ENCODE measurements around the gene AKT1S1. TPM values are rescaled to one million over a fixed set of nuclear protein-coding genes. Genes with fewer than 3 reads are reported as not detected.

The AKT1S1 gene
- total RNA-seq, 4 donors from 2014 or later = 15.4 to 30.6 (median 21.9) TPM

DNA sequence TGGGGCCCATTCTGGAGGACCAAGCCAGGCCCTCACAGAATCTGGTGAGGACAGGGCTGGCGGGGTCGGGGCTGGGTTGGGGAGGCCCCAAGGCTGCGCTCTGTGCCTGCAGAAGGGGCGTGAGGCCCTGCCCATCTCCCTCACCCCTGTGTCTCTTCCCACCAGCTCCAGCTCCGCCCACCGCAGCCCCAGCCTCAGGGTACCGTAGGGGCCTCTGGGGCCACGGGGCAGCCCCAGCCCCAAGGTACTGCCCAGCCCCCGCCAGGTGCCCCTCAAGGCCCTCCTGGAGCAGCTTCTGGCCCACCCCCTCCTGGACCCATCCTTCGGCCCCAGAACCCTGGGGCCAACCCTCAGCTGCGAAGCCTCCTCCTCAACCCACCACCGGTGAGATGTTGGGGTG is 41.6 kb downstream of the AKT1S1 start:
- intact Hi-C loops (cut with DNase I) = no loop called here
- Histone ChIP-seq H3K27me3 (no peaks in the 10 kb centered on the region), H3K27ac (replicated peaks in 1 of 4) (no peak overlapping the region), H3K4me3 (no peak overlapping the region), H3K4me1 (no peaks in the 10 kb centered on the region), H3K9me3 (no peaks in the 10 kb centered on the region), H3K36me3 (peaks cover 52 to 95% (median 93%) of the 10 kb centered on the region in 4 donors)
- no CpG with 5 or more reads among the region's 12 CpGs for WGBS
- DNase-seq (ENCODE audit: extremely low spot score) = no peak
- TF ChIP-seq POLR2A (IDR thresholded peaks at IDR 0.05; ENCODE audit: low read depth) = no peak
- TF ChIP-seq POLR2AphosphoS5 (IDR thresholded peaks at IDR 0.05) = no peak
- no peak for TF ChIP-seq EP300 (IDR thresholded peaks at IDR 0.05)
- TF ChIP-seq, protein P1, sequence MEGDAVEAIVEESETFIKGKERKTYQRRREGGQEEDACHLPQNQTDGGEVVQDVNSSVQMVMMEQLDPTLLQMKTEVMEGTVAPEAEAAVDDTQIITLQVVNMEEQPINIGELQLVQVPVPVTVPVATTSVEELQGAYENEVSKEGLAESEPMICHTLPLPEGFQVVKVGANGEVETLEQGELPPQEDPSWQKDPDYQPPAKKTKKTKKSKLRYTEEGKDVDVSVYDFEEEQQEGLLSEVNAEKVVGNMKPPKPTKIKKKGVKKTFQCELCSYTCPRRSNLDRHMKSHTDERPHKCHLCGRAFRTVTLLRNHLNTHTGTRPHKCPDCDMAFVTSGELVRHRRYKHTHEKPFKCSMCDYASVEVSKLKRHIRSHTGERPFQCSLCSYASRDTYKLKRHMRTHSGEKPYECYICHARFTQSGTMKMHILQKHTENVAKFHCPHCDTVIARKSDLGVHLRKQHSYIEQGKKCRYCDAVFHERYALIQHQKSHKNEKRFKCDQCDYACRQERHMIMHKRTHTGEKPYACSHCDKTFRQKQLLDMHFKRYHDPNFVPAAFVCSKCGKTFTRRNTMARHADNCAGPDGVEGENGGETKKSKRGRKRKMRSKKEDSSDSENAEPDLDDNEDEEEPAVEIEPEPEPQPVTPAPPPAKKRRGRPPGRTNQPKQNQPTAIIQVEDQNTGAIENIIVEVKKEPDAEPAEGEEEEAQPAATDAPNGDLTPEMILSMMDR (IDR thresholded peaks at IDR 0.05) = no peak

DNA sequence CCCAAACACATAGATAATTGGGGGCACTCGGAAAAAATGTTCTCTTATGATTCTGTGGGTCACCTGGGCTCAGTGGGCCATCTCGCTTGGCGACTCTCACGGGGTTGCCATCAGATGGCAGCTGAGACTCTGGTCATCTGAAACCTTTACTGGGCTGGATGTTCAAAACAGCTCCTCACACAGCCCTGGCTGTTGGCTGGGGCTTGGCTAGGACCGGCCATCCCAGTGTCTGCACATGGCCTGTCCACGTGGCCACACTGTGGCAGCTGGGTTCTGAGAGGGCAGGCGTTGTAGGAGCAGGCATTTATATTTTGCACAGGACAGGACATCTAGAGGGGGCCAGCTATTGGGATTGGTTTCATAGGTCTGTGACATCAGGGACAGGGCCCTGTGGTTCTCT is 43.6 kb downstream of the AKT1S1 start:
- Histone ChIP-seq H3K4me3 (no peak overlapping the region), H3K9me3 (no peaks in the 10 kb centered on the region), H3K27ac (replicated peaks in 1 of 4) (no peak overlapping the region), H3K27me3 (no peaks in the 10 kb centered on the region), H3K36me3 (peaks cover 52 to 100% (median 100%) of the 10 kb centered on the region in 4 donors), H3K4me1 (no peaks in the 10 kb centered on the region)
- intact Hi-C loops (cut with DNase I) = no loop called here
- TF ChIP-seq EP300 (IDR thresholded peaks at IDR 0.05) = no peak
- TF ChIP-seq, protein P1 (IDR thresholded peaks at IDR 0.05) = no peak
- TF ChIP-seq POLR2A (IDR thresholded peaks at IDR 0.05; ENCODE audit: low read depth) = no peak
- no peak for TF ChIP-seq POLR2AphosphoS5 (IDR thresholded peaks at IDR 0.05)
- 83% methylated on average over 7 of the region's 7 CpGs for WGBS
- DNase-seq (ENCODE audit: extremely low spot score) = no peak

DNA sequence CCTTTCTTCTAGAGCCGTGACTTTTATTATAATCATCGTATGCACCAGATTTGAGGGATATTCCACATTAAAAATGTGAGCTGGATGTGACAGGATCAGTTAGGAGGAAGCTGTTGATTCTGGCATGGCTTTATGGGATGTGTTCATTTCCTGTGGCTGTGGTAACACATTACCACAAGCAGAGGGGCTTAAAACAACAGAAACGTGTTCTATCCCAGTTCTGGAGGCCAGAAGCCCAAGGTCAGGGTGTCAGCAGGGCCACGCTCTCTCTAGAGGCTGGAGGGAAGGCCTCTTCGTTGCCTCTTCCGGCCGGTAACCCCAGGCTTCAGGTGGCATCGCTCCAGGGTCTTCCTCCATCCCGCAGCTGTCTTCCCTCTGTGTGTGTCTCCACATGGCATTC is 44.6 kb downstream of the AKT1S1 start:
- H3K9me3 ChIP-seq = no peaks in the 10 kb centered on the region
- peaks cover 52 to 100% (median 98%) of the 10 kb centered on the region in 4 donors for H3K36me3 ChIP-seq
- intact Hi-C loops (cut with DNase I) = no loop called here
- TF ChIP-seq POLR2A (IDR thresholded peaks at IDR 0.05; ENCODE audit: low read depth) (no peak), EP300 (IDR thresholded peaks at IDR 0.05) (no peak), POLR2AphosphoS5 (IDR thresholded peaks at IDR 0.05) (no peak)
- TF ChIP-seq, protein P1 (IDR thresholded peaks at IDR 0.05) = no peak
- H3K4me1 ChIP-seq = no peaks in the 10 kb centered on the region
- WGBS = 73% methylated on average over 9 of the region's 9 CpGs
- no peaks in the 10 kb centered on the region for H3K27me3 ChIP-seq
- H3K27ac ChIP-seq (replicated peaks in 1 of 4) = no peak overlapping the region
- DNase-seq (ENCODE audit: extremely low spot score) = no peak
- H3K4me3 ChIP-seq = no peak overlapping the region

DNA sequence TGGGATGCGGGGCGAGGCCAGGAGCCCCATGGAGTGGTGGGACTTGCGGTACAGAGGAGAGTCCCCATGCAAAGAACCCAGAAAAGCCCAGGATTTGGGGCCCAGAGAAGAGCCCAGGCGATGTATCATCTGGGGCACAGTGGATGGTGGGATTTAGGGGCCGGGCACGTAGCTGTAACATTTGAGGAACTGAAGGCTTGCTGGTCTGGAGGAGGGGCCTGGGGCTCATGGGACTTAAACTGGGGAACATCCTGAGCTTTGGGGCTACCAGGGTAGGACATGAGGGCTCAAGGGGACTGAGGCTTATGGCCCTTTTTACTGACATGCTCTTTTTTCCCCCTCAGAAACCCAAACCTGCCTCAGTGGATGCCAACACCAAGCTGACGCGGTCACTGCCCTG is 45.6 kb downstream of the AKT1S1 start:
- H3K4me3 ChIP-seq = no peak overlapping the region
- intact Hi-C loops (cut with DNase I) = no loop called here
- H3K4me1 ChIP-seq = no peaks in the 10 kb centered on the region
- H3K36me3 ChIP-seq = peaks cover 50 to 98% (median 98%) of the 10 kb centered on the region in 4 donors
- H3K27ac ChIP-seq (replicated peaks in 1 of 4) = no peak overlapping the region
- DNase-seq (ENCODE audit: extremely low spot score) = no peak
- H3K27me3 ChIP-seq = no peaks in the 10 kb centered on the region
- TF ChIP-seq POLR2A (IDR thresholded peaks at IDR 0.05; ENCODE audit: low read depth) = no peak
- no peak for TF ChIP-seq EP300 (IDR thresholded peaks at IDR 0.05)
- TF ChIP-seq, protein P1 (IDR thresholded peaks at IDR 0.05) = no peak
- no peak for TF ChIP-seq POLR2AphosphoS5 (IDR thresholded peaks at IDR 0.05)
- H3K9me3 ChIP-seq = no peaks in the 10 kb centered on the region
- 99% methylated on average over 8 of the region's 8 CpGs for WGBS

DNA sequence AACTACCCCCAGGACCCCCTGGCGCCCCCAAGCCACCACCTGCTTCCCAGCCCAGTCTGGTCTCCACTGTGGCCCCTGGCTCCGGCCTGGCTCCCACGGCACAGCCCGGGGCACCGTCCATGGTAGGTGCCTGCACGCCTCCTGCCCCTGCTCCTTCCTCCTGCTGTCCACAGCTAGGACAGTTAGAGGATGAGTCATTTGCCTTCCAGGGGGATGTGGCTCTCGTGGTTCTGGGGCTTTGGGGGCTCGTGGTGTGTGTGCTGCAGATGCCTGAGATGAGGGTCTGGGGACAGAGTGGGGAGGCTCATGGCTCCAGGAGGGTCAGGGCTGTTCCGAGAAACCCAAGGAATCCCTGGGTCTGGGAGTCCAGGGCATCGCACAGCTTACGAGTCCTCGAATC is 46.4 kb downstream of the AKT1S1 start:
- Histone ChIP-seq H3K27ac (replicated peaks in 1 of 4) (no peak overlapping the region), H3K4me3 (no peak overlapping the region), H3K4me1 (no peaks in the 10 kb centered on the region), H3K9me3 (no peaks in the 10 kb centered on the region), H3K36me3 (peaks cover 42 to 93% (median 90%) of the 10 kb centered on the region in 4 donors), H3K27me3 (no peaks in the 10 kb centered on the region)
- no peak for DNase-seq (ENCODE audit: extremely low spot score)
- TF ChIP-seq, protein P1 (IDR thresholded peaks at IDR 0.05) = no peak
- TF ChIP-seq POLR2A (IDR thresholded peaks at IDR 0.05; ENCODE audit: low read depth) = no peak
- TF ChIP-seq EP300 (IDR thresholded peaks at IDR 0.05) = no peak
- no peak for TF ChIP-seq POLR2AphosphoS5 (IDR thresholded peaks at IDR 0.05)
- intact Hi-C loops (cut with DNase I) = no loop called here
- WGBS = 83% methylated on average over 5 of the region's 12 CpGs

Data from esophagus muscularis mucosa (tissue), 4 donors.